Endodermal cell (in vitro differentiated cells): ENCODE results near the gene MYH9. TPM values are rescaled to one million over a fixed set of nuclear protein-coding genes. Genes with fewer than 3 reads are reported as not detected.

ENCODE experiments used
- DNase-seq: peaks from one replicate; pipeline ENCODE4 v3.0.0-alpha.2; 2017
- H3K27ac ChIP-seq: 2 replicates; pipeline ENCODE4 v1.5.1; 2013; ENCODE audit warnings: mild to moderate bottlenecking, low read depth, low read length, moderate library complexity
- H3K27me3 ChIP-seq: 2 replicates; pipeline ENCODE4 v1.6.1; 2013; ENCODE audit warnings: mild to moderate bottlenecking, low read length, moderate library complexity; ENCODE audit not compliant: insufficient read depth, control insufficient read depth, poor library complexity, severe bottlenecking
- H3K36me3 ChIP-seq: 2 replicates; pipeline ENCODE4 v1.7.0; 2013; ENCODE audit warnings: mild to moderate bottlenecking, low read length, moderate library complexity; ENCODE audit not compliant: control insufficient read depth, insufficient read depth
- H3K4me1 ChIP-seq: one replicate; pipeline ENCODE4 v1.7.0; 2013; ENCODE audit warnings: low read length; ENCODE audit not compliant: control insufficient read depth, insufficient read depth
- H3K4me3 ChIP-seq: 2 replicates; pipeline ENCODE4 v1.5.1; 2013; ENCODE audit warnings: mild to moderate bottlenecking, low read length, moderate library complexity
- H3K9ac ChIP-seq: 2 replicates; pipeline ENCODE4 v1.6.1; 2013; ENCODE audit warnings: mild to moderate bottlenecking, low read length, moderate library complexity; ENCODE audit not compliant: poor library complexity, severe bottlenecking; ENCODE audit errors: extremely low read depth
- H3K9me3 ChIP-seq: 2 replicates; pipeline ENCODE4 v1.6.1; 2013; ENCODE audit warnings: mild to moderate bottlenecking, low read length, moderate library complexity; ENCODE audit not compliant: control insufficient read depth
- H3K27ac Mint-ChIP-seq: 2 replicates; pipeline ENCODE4 v1.8.0; 2020; ENCODE audit warnings: mixed read lengths
- H3K27me3 Mint-ChIP-seq: 2 replicates; pipeline ENCODE4 v1.8.0; 2021; ENCODE audit warnings: mild to moderate bottlenecking, mixed read lengths; ENCODE audit not compliant: insufficient read depth
- H3K36me3 Mint-ChIP-seq: 2 replicates; pipeline ENCODE4 v1.8.0; 2020; ENCODE audit warnings: low read depth, mixed read lengths
- H3K4me1 Mint-ChIP-seq: 2 replicates; pipeline ENCODE4 v1.8.0; 2020; ENCODE audit warnings: mixed read lengths
- H3K4me3 Mint-ChIP-seq: 2 replicates; pipeline ENCODE4 v1.8.0; 2020; ENCODE audit warnings: mild to moderate bottlenecking, moderate library complexity, mixed read lengths
- H3K9me3 Mint-ChIP-seq: 2 replicates; pipeline ENCODE4 v1.8.0; 2020; ENCODE audit warnings: mild to moderate bottlenecking, mixed read lengths
- WGBS, 2 experiments: methylation state at CpG; one replicate each; pipeline versions ENCODE4 v1.1.5 to v1.1.7; 2013; ENCODE audit warnings: missing lambda C conversion rate in 2 of 2, mixed read lengths in 1 of 2; ENCODE audit not compliant: insufficient coverage in 1 of 2, insufficient read length in 1 of 2; 5-methylcytosine and 5-hydroxymethylcytosine counted together
- total RNA-seq, 2 donors: library from RNA; stranded (reverse); fragmentation: NEBNext Ultra II Directional in 1 of 2; extraction: Animal tissue kit (Norgen Biotek cat#: 25700) in 1 of 2; gene quantifications; 2 replicates in 1 of 2; 3 replicates in 1 of 2; pipeline ENCODE4 v1.2.1, GENCODE V29; 2021
- TF ChIP-seq, protein P1 (sequence below): fragments of 200-600 bp; sonication (generic); conservative IDR thresholded peaks from 2 replicates; pipeline ENCODE4 v1.5.0; 2021; ENCODE audit warnings: antibody characterized with exemption, mild to moderate bottlenecking

MYH9 gene
- total RNA-seq, 2 donors from 2014 or later, result 270 to 288 TPM

DNA sequence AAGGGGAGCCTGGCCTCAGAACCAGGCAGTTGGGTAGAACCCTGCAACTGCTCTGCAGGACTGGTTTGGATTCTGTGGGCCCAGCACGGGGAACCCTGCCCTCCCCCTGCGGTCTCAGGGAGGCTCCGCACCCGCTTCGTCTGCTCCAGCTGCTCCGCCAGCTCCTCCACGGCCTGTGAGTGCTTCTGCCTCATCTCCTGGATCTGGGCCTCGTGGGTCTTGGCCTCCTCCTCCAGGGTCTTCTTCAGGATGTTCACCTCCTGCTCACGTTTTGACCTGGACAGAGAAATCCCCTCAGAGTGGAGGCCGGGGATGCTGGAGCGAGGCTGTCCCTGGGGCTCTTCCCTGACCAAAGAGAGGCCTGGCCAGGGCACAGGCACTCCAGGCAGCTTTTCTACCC, 93.0 kb downstream of the MYH9 start:
- TF ChIP-seq, protein P1, sequence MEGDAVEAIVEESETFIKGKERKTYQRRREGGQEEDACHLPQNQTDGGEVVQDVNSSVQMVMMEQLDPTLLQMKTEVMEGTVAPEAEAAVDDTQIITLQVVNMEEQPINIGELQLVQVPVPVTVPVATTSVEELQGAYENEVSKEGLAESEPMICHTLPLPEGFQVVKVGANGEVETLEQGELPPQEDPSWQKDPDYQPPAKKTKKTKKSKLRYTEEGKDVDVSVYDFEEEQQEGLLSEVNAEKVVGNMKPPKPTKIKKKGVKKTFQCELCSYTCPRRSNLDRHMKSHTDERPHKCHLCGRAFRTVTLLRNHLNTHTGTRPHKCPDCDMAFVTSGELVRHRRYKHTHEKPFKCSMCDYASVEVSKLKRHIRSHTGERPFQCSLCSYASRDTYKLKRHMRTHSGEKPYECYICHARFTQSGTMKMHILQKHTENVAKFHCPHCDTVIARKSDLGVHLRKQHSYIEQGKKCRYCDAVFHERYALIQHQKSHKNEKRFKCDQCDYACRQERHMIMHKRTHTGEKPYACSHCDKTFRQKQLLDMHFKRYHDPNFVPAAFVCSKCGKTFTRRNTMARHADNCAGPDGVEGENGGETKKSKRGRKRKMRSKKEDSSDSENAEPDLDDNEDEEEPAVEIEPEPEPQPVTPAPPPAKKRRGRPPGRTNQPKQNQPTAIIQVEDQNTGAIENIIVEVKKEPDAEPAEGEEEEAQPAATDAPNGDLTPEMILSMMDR, result no peak
- H3K4me3 ChIP-seq, result no peak overlapping the region
- H3K4me1 ChIP-seq, result no peaks in the 10 kb centered on the region
- DNase-seq, result no peak
- WGBS, 2 experiments, result 97% methylated on average over 5 to 11 of the region's 11 CpGs
- no peak overlapping the region for H3K4me3 Mint-ChIP-seq
- no peak overlapping the region for H3K9ac ChIP-seq
- peaks cover 86% of the 10 kb centered on the region for H3K36me3 ChIP-seq
- H3K27me3 Mint-ChIP-seq, result no peaks in the 10 kb centered on the region
- H3K36me3 Mint-ChIP-seq, result peaks cover 88% of the 10 kb centered on the region
- H3K9me3 ChIP-seq, result peaks cover 7% of the 10 kb centered on the region
- H3K27ac ChIP-seq, result no peak overlapping the region
- H3K27me3 ChIP-seq, result no peaks in the 10 kb centered on the region
- H3K4me1 Mint-ChIP-seq, result no peaks in the 10 kb centered on the region
- H3K27ac Mint-ChIP-seq, result no peak overlapping the region
- H3K9me3 Mint-ChIP-seq, result peaks cover 11% of the 10 kb centered on the region

DNA sequence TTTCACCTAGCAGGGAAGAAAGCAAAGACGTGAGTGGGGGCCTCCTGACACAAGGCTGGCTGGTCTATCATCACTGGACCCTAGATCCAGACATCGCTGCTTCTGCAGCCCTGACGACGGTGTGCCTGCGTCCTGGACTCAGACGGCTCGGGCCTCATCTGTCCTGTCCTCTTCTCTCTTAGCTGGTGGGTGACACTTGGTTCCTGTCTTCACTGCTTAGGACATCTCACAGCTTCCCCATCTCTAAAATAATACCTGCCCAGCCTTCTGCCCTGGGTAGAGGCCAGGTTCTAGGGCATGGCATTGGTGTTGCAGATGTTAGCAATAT, 93.5 kb downstream of the MYH9 start:
- peaks cover 86% of the 10 kb centered on the region for H3K36me3 ChIP-seq
- 88 to 96% methylated on average over 4 to 7 of the region's 7 CpGs for WGBS, 2 experiments
- H3K36me3 Mint-ChIP-seq, result peaks cover 88% of the 10 kb centered on the region

DNA sequence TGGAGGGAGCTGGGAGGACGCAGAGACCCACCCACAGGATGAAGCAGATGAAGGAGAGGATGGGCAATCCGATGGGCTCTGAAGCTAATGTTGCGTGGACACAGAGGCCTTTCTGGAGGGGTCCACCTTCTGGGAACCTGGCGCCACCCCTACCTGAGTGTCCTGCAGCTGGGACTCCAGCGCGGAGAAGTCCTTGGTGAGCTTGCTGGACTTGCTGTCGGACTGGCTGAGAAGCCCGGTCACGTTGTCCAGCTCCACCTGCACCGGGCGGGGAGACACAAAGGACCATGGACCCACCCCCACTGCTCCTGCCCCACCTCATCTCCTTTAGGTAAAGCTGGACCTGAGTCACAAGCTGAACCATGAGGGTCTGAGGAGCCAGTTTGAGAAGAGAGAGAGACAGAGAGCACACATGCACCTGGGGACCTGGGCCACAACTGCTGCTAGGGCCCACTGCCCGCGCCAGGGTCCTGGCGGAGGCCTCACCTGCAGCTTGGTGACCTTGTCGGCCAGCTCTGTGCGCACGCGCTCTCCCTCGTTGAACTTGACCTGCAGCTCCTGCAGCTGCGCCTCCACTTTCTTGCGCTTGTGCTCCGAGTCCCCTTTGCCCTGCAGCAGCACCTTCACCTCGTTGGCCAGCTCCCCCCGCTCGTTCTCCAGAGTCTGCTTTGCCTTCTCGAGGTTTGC, 94.0 kb downstream of the MYH9 start:
- WGBS, 2 experiments, result 94 to 96% methylated on average over 21 to 26 of the region's 26 CpGs
- no peak overlapping the region for H3K27ac ChIP-seq
- no peaks in the 10 kb centered on the region for H3K27me3 ChIP-seq
- H3K9me3 ChIP-seq, result peaks cover 7% of the 10 kb centered on the region
- H3K4me3 Mint-ChIP-seq, result no peak overlapping the region
- peaks cover 88% of the 10 kb centered on the region for H3K36me3 Mint-ChIP-seq
- no peaks in the 10 kb centered on the region for H3K4me1 ChIP-seq
- H3K9me3 Mint-ChIP-seq, result peaks cover 17% of the 10 kb centered on the region
- H3K27me3 Mint-ChIP-seq, result no peaks in the 10 kb centered on the region
- H3K9ac ChIP-seq, result no peak overlapping the region
- H3K36me3 ChIP-seq, result peaks cover 86% of the 10 kb centered on the region
- no peak overlapping the region for H3K27ac Mint-ChIP-seq
- H3K4me1 Mint-ChIP-seq, result no peaks in the 10 kb centered on the region
- H3K4me3 ChIP-seq, result no peak overlapping the region
- no peak for DNase-seq
- TF ChIP-seq, protein P1, result no peak

More for the DNA sequence above, 93.5 kb downstream of the MYH9 start:
- Mint-ChIP-seq H3K9me3 (peaks cover 17% of the 10 kb centered on the region), H3K4me1 (no peaks in the 10 kb centered on the region), H3K27ac (no peak overlapping the region), H3K4me3 (no peak overlapping the region), H3K27me3 (no peaks in the 10 kb centered on the region)
- Histone ChIP-seq H3K4me3 (no peak overlapping the region), H3K27ac (no peak overlapping the region), H3K9me3 (peaks cover 7% of the 10 kb centered on the region), H3K9ac (no peak overlapping the region), H3K4me1 (no peaks in the 10 kb centered on the region), H3K27me3 (no peaks in the 10 kb centered on the region)
- TF ChIP-seq, protein P1, result no peak
- no peak for DNase-seq
